ENCODE results near the gene KLHL12.

GRCh38 chr1:202952818-202953217, 25.8 kb upstream of the KLHL12 start:
- TF ChIP-seq POLR2A (IDR thresholded peaks at IDR 0.05) = no peak
- no peak for TF ChIP-seq CTCF (IDR thresholded peaks at IDR 0.05)
- TF ChIP-seq EP300 (IDR thresholded peaks at IDR 0.05) = peak; percentile 75 to 80

All from tibial nerve (tissue), 4 donors.